Adrenal gland (tissue), 5 donors: ENCODE results near the gene PRMT7.

Experiments used
- POLR2A ChIP-seq, 2 donors: fragments of 450-650 bp; IDR thresholded peaks; one replicate each; pipeline ENCODE4 v1.6.1; 2017; ENCODE audit warnings: antibody characterized with exemption in 2 of 2, mild to moderate bottlenecking in 2 of 2, moderate library complexity in 1 of 2
- TF ChIP-seq, protein P1 (sequence below), 6 experiments: fragments of 450-650 bp in 4 of 6; fragments of 200-600 bp in 2 of 6; sonication (generic) in 1 of 6; IDR thresholded peaks; 1 replicate in 5 of 6; 2 replicates in 1 of 6; pipeline versions ENCODE4 v1.5.1 to v1.8.0; 2016 to 2021; ENCODE audit warnings: antibody characterized with exemption in 6 of 6, mild to moderate bottlenecking in 2 of 6, moderate library complexity in 1 of 6
- donor health status: DM: no; HTN: no; CAD: no.

- TF ChIP-seq, protein P1, sequence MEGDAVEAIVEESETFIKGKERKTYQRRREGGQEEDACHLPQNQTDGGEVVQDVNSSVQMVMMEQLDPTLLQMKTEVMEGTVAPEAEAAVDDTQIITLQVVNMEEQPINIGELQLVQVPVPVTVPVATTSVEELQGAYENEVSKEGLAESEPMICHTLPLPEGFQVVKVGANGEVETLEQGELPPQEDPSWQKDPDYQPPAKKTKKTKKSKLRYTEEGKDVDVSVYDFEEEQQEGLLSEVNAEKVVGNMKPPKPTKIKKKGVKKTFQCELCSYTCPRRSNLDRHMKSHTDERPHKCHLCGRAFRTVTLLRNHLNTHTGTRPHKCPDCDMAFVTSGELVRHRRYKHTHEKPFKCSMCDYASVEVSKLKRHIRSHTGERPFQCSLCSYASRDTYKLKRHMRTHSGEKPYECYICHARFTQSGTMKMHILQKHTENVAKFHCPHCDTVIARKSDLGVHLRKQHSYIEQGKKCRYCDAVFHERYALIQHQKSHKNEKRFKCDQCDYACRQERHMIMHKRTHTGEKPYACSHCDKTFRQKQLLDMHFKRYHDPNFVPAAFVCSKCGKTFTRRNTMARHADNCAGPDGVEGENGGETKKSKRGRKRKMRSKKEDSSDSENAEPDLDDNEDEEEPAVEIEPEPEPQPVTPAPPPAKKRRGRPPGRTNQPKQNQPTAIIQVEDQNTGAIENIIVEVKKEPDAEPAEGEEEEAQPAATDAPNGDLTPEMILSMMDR (IDR thresholded peaks at IDR 0.05): no peak
- TF ChIP-seq POLR2A (IDR thresholded peaks at IDR 0.05): no peak
Observed at GRCh38 chr16:68361485-68361884, 50.7 kb downstream of the PRMT7 start.
